Gastroesophageal sphincter (tissue), 4 donors: ENCODE results near the gene GDPGP1. TPM values are rescaled to one million over a fixed set of nuclear protein-coding genes. Genes with fewer than 3 reads are reported as not detected.
A peak's percentile ranks its signal among the peaks of the same experiment; 100 is the strongest.

Experiments
- ATAC-seq: fragments of 150-250 bp; one replicate; pipeline ENCODE4 v1.9.1; 2016; ENCODE audit warnings: mild to moderate bottlenecking, moderate library complexity
- H3K27ac ChIP-seq, 4 donors: fragments of 200-600 bp; sonication (generic) in 3 of 4; 1 replicate in 3 of 4; 2 replicates in 1 of 4; pipeline ENCODE4 v1.5.1; 2016 to 2019
- H3K27me3 ChIP-seq: fragments of 200-600 bp; sonication (generic); one replicate; pipeline ENCODE4 v1.5.1; 2019
- H3K36me3 ChIP-seq, 2 donors: fragments of 200-600 bp; sonication (generic); one replicate each; pipeline ENCODE4 v1.5.1; 2019; ENCODE audit warnings: control low read depth in 1 of 2
- H3K4me1 ChIP-seq, 3 donors: fragments of 200-600 bp; sonication (generic); 1 replicate in 2 of 3; 2 replicates in 1 of 3; pipeline ENCODE4 v1.5.1; 2016 to 2019; ENCODE audit warnings: control low read depth in 2 of 3
- H3K4me3 ChIP-seq, 2 donors: fragments of 200-600 bp; sonication (generic); one replicate each; pipeline ENCODE4 v1.5.1; 2019; ENCODE audit warnings: mild to moderate bottlenecking in 1 of 2, moderate library complexity in 1 of 2
- H3K9me3 ChIP-seq, 3 donors: fragments of 200-600 bp; sonication (generic); one replicate each; pipeline ENCODE4 v1.5.1; 2017 to 2019; ENCODE audit warnings: control low read depth in 2 of 3
- EP300 ChIP-seq: sonication (generic); formaldehyde crosslinking; IDR thresholded peaks from one replicate; pipeline ENCODE4 v1.6.1; 2017; ENCODE audit warnings: antibody characterized with exemption, mild to moderate bottlenecking
- POLR2A ChIP-seq, 2 donors: fragments of 450-650 bp; IDR thresholded peaks; one replicate each; pipeline ENCODE4 v1.6.1; 2017; ENCODE audit warnings: antibody characterized with exemption in 2 of 2, mild to moderate bottlenecking in 2 of 2, moderate library complexity in 1 of 2
- POLR2AphosphoS5 ChIP-seq: sonication (generic); formaldehyde crosslinking; IDR thresholded peaks from one replicate; pipeline ENCODE4 v1.6.1; 2017; ENCODE audit warnings: antibody characterized with exemption
- WGBS, 2 donors: methylation state at CpG; one replicate each; pipeline ENCODE4 v1.1.5; 2018; ENCODE audit warnings: low coverage in 1 of 2; 5-methylcytosine and 5-hydroxymethylcytosine counted together
- total RNA-seq, 4 donors: library from RNA; depleted of rRNA; stranded (reverse); fragments of >200 nt; gene quantifications; one replicate each; pipeline ENCODE4 v1.1.0, GENCODE V29; 2016
- TF ChIP-seq, protein P1 (sequence below), 4 experiments: fragments of 200-600 bp in 2 of 4; fragments of 450-650 bp in 2 of 4; sonication (generic) in 1 of 4; IDR thresholded peaks; one replicate each; pipeline ENCODE4 v1.5.1; 2017 to 2019; ENCODE audit warnings: antibody characterized with exemption in 4 of 4, mild to moderate bottlenecking in 2 of 4, moderate library complexity in 2 of 4

The GDPGP1 gene
- total RNA-seq, 4 donors from 2014 or later: 2.0 to 8.9 (median 7.5) TPM

DNA sequence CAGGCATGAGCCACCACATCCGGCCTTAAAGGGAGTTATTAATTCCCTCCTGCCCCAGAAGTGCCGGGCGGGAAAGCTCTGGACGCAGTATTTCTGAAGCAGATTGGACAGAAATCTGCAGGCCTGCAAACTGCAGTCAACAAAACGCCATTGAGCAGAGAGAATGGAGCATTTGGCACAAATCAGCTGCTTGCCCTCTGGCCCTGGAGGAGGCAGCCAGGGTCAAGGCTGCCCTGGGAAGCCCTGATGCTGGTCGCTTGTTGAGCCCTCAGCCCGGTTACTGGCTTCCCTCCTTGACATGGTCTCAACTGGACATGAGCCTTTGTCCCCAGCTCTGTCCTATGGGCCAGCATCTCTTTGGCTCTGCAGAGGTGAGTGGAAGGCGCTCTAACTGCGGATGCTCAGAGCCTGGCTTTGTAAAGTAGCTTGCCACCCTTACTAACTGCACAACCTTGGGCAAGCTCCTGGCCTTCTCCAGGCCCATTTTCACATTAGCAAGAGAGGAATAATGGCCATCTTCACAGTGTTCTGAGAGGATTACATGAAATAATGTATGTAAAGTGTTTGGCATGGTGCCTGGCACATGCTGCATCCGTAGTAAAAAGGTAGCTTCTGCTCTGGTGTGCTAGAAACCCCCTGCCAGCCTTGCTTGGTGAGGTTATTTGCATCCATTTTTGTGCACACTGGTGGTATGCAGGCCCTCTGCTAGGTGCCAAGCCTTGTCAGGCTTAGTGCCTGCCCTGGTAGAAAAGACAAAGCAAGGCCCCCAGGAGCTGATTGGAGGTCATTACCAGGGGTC, 28.8 kb upstream of the GDPGP1 start:
- TF ChIP-seq POLR2AphosphoS5 (no peak), EP300 (no peak), POLR2A (IDR thresholded peaks at IDR 0.05) (no peak)
- TF ChIP-seq, protein P1, sequence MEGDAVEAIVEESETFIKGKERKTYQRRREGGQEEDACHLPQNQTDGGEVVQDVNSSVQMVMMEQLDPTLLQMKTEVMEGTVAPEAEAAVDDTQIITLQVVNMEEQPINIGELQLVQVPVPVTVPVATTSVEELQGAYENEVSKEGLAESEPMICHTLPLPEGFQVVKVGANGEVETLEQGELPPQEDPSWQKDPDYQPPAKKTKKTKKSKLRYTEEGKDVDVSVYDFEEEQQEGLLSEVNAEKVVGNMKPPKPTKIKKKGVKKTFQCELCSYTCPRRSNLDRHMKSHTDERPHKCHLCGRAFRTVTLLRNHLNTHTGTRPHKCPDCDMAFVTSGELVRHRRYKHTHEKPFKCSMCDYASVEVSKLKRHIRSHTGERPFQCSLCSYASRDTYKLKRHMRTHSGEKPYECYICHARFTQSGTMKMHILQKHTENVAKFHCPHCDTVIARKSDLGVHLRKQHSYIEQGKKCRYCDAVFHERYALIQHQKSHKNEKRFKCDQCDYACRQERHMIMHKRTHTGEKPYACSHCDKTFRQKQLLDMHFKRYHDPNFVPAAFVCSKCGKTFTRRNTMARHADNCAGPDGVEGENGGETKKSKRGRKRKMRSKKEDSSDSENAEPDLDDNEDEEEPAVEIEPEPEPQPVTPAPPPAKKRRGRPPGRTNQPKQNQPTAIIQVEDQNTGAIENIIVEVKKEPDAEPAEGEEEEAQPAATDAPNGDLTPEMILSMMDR (IDR thresholded peaks at IDR 0.05): no peak
- peak overlapping the region in 2 of 4 donors; percentile 19 to 31 for H3K27ac ChIP-seq
- H3K4me1 ChIP-seq: peaks cover 0 to 67% (median 16%) of the 10 kb centered on the region in 3 donors
- no CpG with 5 or more reads among the region's 10 CpGs for WGBS, 2 donors
- no peaks in the 10 kb centered on the region for H3K9me3 ChIP-seq
- no peaks in the 10 kb centered on the region for H3K27me3 ChIP-seq
- no peak overlapping the region for H3K4me3 ChIP-seq
- no peak for ATAC-seq
- H3K36me3 ChIP-seq: peaks cover 0 to 39% of the 10 kb centered on the region in 2 donors

DNA sequence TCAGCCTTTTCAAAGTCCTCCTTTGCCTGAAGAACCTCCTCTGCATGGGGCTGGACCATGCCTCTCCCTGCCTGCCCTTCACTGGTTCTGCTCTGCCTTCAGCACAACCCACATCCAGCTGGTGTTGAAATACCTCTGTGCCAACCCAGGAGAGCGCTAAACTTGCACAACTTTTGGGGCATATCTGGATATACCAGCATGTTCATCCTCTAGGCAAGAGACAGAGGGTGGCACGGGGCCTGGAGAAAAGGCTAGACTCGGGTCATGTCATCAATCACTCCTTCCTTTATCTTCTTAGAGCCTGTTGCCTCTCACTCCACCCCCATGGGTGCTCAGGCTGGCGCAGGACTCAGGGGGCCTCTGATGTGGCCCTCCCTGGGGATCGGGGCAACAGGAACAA, 28.1 kb upstream of the GDPGP1 start:
- TF ChIP-seq, protein P1 (IDR thresholded peaks at IDR 0.05): no peak
- TF ChIP-seq EP300 (no peak), POLR2A (IDR thresholded peaks at IDR 0.05) (no peak), POLR2AphosphoS5 (no peak)
- Histone ChIP-seq H3K4me1 (peaks cover 0 to 67% (median 17%) of the 10 kb centered on the region in 3 donors), H3K4me3 (no peak overlapping the region), H3K27me3 (no peaks in the 10 kb centered on the region), H3K27ac (peak overlapping the region in 1 of 4 donors; percentile 31), H3K9me3 (no peaks in the 10 kb centered on the region), H3K36me3 (peaks cover 0 to 43% of the 10 kb centered on the region in 2 donors)
- 51% methylated on average over 3 of the region's 5 CpGs; no CpG with 5 or more reads in 1 of the 2 donors for WGBS, 2 donors
- ATAC-seq: peak; percentile 26

- H3K4me3 ChIP-seq: no peak overlapping the region
- ATAC-seq: no peak
- H3K36me3 ChIP-seq: peaks cover 0 to 51% of the 10 kb centered on the region in 2 donors
- WGBS, 2 donors: 40 to 89% methylated on average over 1 to 4 of the region's 6 CpGs
- no peaks in the 10 kb centered on the region for H3K9me3 ChIP-seq
- no peak overlapping the region for H3K27ac ChIP-seq
- H3K27me3 ChIP-seq: no peaks in the 10 kb centered on the region
- TF ChIP-seq EP300 (no peak), POLR2A (IDR thresholded peaks at IDR 0.05) (no peak), POLR2AphosphoS5 (no peak)
- TF ChIP-seq, protein P1 (IDR thresholded peaks at IDR 0.05): no peak
- H3K4me1 ChIP-seq: peaks cover 0 to 70% (median 23%) of the 10 kb centered on the region in 3 donors
Observed at GRCh38 chr15:90207252-90207651, 26.8 kb upstream of the GDPGP1 start.

GRCh38 chr15:90208356-90208755, 25.7 kb upstream of the GDPGP1 start:
- no peaks in the 10 kb centered on the region for H3K27me3 ChIP-seq
- H3K4me3 ChIP-seq: no peak overlapping the region
- no peaks in the 10 kb centered on the region for H3K9me3 ChIP-seq
- no peak for ATAC-seq
- no peak for TF ChIP-seq POLR2AphosphoS5
- TF ChIP-seq POLR2A (IDR thresholded peaks at IDR 0.05): no peak
- TF ChIP-seq EP300: no peak
- TF ChIP-seq, protein P1 (IDR thresholded peaks at IDR 0.05): no peak
- H3K27ac ChIP-seq: no peak overlapping the region
- H3K4me1 ChIP-seq: peaks cover 0 to 70% (median 16%) of the 10 kb centered on the region in 3 donors
- 78 to 85% methylated on average over 5 to 6 of the region's 6 CpGs for WGBS, 2 donors
- H3K36me3 ChIP-seq: peaks cover 0 to 51% of the 10 kb centered on the region in 2 donors

GRCh38 chr15:90209591-90209990, 24.4 kb upstream of the GDPGP1 start:
- Histone ChIP-seq H3K36me3 (peaks cover 0 to 58% of the 10 kb centered on the region in 2 donors), H3K4me3 (no peak overlapping the region), H3K9me3 (no peaks in the 10 kb centered on the region), H3K27ac (no peak overlapping the region), H3K4me1 (peaks cover 0 to 64% (median 15%) of the 10 kb centered on the region in 3 donors), H3K27me3 (no peaks in the 10 kb centered on the region)
- WGBS, 2 donors: 64 to 72% methylated on average over 7 to 9 of the region's 9 CpGs
- TF ChIP-seq, protein P1 (IDR thresholded peaks at IDR 0.05): no peak
- TF ChIP-seq EP300 (no peak), POLR2AphosphoS5 (no peak), POLR2A (IDR thresholded peaks at IDR 0.05) (no peak)
- ATAC-seq: no peak
